Measurements from ENCODE around the gene ZNRF3.

The ZNRF3 gene

GRCh38 chr22:28955817-28956216, 72.4 kb downstream of the ZNRF3 start:
- DNase-seq, result peak; percentile 82

GRCh38 chr22:28956506-28956905, 73.1 kb downstream of the ZNRF3 start:
- DNase-seq, result no peak

GRCh38 chr22:28958611-28959010, 75.2 kb downstream of the ZNRF3 start:
- DNase-seq, result no peak

GRCh38 chr22:28962042-28962554, 78.7 kb downstream of the ZNRF3 start:
- no peak for DNase-seq

- no peak for DNase-seq
Observed at GRCh38 chr22:28963362-28963761, 80.0 kb downstream of the ZNRF3 start.

- DNase-seq, result no peak
Observed at GRCh38 chr22:28967163-28967665, 83.8 kb downstream of the ZNRF3 start.

GRCh38 chr22:28967969-28968368, 84.6 kb downstream of the ZNRF3 start:
- DNase-seq, result no peak

- no peak for DNase-seq
Observed at GRCh38 chr22:28969401-28970168, 86.2 kb downstream of the ZNRF3 start.

GRCh38 chr22:28973352-28973751, 90.0 kb downstream of the ZNRF3 start:
- DNase-seq, result no peak

- no peak for DNase-seq
Observed at GRCh38 chr22:28977060-28977459, 93.7 kb downstream of the ZNRF3 start.

- no peak for DNase-seq
Observed at GRCh38 chr22:28977481-28977971, 94.2 kb downstream of the ZNRF3 start.

- DNase-seq, result no peak
Observed at GRCh38 chr22:28978158-28978557, 94.8 kb downstream of the ZNRF3 start.

GRCh38 chr22:28978863-28979796, 95.8 kb downstream of the ZNRF3 start:
- no peak for DNase-seq

- no peak for DNase-seq
Observed at GRCh38 chr22:28980326-28980725, 97.0 kb downstream of the ZNRF3 start.

GRCh38 chr22:28981818-28982499, 98.6 kb downstream of the ZNRF3 start:
- DNase-seq, result no peak

- DNase-seq, result no peak
Observed at GRCh38 chr22:28983190-28983589, 99.8 kb downstream of the ZNRF3 start.

GRCh38 chr22:28983788-28984441, 100.5 kb downstream of the ZNRF3 start:
- DNase-seq, result no peak

- DNase-seq, result no peak
Observed at GRCh38 chr22:28984482-28985158, 101.2 kb downstream of the ZNRF3 start.

- DNase-seq, result no peak
Observed at GRCh38 chr22:28985581-28986290, 102.4 kb downstream of the ZNRF3 start.

GRCh38 chr22:28986366-28986765, 103.0 kb downstream of the ZNRF3 start:
- no peak for DNase-seq

GRCh38 chr22:28988457-28988856, 105.1 kb downstream of the ZNRF3 start:
- no peak for DNase-seq
